ENCODE results near the gene C4BPB. TPM values are rescaled to one million over a fixed set of nuclear protein-coding genes. Genes with fewer than 3 reads are reported as not detected.
A peak's percentile ranks its signal among the peaks of the same experiment; 100 is the strongest.

Gene C4BPB
- total and polyA plus RNA-seq, 2 experiments from 2014 or later = 13.5 to 16.8 TPM

DNA sequence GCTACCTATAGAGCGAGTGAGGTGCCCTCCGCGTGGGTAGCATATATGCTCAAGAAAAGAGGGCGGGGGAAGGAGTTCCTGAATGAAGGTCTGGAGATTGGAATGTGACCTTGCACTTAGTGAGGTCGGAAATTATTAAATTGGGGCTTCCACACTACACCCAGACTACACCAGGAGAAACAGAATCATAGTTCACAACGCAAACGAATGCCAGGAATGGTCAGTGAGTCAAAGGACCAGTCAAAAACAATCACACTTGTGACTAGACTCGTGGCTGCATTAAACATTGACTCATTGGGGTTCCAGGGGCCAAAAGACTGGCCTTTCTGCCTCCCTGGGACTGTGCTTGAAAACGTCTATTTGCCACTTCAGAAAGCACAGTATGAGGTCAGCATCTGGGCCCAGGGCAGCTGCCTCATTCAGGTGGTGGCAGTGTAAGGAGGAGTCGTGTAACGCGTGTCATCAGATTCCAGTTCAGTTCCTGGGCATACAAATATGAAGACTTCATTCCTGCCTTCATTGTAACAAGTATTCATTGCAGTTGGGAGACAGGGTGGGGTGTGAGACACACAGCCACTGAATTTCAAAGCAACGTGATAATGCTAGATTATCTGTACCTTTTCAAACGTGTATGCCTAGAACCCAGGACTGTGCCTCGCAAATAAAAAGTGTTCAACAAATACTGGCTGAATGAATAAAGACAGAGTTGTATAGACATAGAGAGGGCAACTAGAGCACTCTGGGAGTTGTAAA lies 37.3 kb upstream of the C4BPB start, which contains the start of gene YOD1:
TSS of gene YOD1 (minus strand) at position 18 of the 753 bp plus-strand sequence. CDS start 178 bp downstream, outside the sequence.
- peak within 1 kb of the TSS; percentile 81 for H2AFZ ChIP-seq
- H3K79me2 ChIP-seq = peaks cover 41% of the 10 kb centered on the region
- no peaks in the 10 kb centered on the region for H3K27me3 ChIP-seq
- H3K4me1 ChIP-seq (ENCODE audit: insufficient read depth) = peaks cover 32% of the 10 kb centered on the region
- peaks cover 21% of the 10 kb centered on the region for H4K20me1 ChIP-seq (ENCODE audit: insufficient read depth, poor library complexity, severe bottlenecking)
- H3K9me2 ChIP-seq (replicated peaks; ENCODE audit: insufficient read depth) = no peaks in the 10 kb centered on the region
- H3K4me3 ChIP-seq = peak within 1 kb of the TSS; percentile 72
- peak; percentile 73 for DNase-seq (ENCODE audit: low spot score)
- peak within 1 kb of the TSS; percentile 83 for H3K4me2 ChIP-seq
- H3K27ac ChIP-seq = peak within 1 kb of the TSS; percentile 89
- no peak for TF ChIP-seq EZH2 (IDR thresholded peaks at IDR 0.05; ENCODE audit: borderline replicate concordance)
- TF ChIP-seq, protein P1, sequence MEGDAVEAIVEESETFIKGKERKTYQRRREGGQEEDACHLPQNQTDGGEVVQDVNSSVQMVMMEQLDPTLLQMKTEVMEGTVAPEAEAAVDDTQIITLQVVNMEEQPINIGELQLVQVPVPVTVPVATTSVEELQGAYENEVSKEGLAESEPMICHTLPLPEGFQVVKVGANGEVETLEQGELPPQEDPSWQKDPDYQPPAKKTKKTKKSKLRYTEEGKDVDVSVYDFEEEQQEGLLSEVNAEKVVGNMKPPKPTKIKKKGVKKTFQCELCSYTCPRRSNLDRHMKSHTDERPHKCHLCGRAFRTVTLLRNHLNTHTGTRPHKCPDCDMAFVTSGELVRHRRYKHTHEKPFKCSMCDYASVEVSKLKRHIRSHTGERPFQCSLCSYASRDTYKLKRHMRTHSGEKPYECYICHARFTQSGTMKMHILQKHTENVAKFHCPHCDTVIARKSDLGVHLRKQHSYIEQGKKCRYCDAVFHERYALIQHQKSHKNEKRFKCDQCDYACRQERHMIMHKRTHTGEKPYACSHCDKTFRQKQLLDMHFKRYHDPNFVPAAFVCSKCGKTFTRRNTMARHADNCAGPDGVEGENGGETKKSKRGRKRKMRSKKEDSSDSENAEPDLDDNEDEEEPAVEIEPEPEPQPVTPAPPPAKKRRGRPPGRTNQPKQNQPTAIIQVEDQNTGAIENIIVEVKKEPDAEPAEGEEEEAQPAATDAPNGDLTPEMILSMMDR (IDR thresholded peaks at IDR 0.05; ENCODE audit: poor library complexity) = no peak
- TF ChIP-seq EZH2phosphoT487 (IDR thresholded peaks at IDR 0.05; ENCODE audit: low read depth, severe bottlenecking, unreplicated experiment) = no peak
- no peaks in the 10 kb centered on the region for H3K36me3 ChIP-seq (replicated peaks; ENCODE audit: insufficient read depth, low read depth)
- 38% methylated on average over 15 of the region's 15 CpGs for WGBS (ENCODE audit: low lambda C conversion rate, missing lambda C conversion rate)
- no peaks in the 10 kb centered on the region for H3K9me3 ChIP-seq (ENCODE audit: low read depth)

DNA sequence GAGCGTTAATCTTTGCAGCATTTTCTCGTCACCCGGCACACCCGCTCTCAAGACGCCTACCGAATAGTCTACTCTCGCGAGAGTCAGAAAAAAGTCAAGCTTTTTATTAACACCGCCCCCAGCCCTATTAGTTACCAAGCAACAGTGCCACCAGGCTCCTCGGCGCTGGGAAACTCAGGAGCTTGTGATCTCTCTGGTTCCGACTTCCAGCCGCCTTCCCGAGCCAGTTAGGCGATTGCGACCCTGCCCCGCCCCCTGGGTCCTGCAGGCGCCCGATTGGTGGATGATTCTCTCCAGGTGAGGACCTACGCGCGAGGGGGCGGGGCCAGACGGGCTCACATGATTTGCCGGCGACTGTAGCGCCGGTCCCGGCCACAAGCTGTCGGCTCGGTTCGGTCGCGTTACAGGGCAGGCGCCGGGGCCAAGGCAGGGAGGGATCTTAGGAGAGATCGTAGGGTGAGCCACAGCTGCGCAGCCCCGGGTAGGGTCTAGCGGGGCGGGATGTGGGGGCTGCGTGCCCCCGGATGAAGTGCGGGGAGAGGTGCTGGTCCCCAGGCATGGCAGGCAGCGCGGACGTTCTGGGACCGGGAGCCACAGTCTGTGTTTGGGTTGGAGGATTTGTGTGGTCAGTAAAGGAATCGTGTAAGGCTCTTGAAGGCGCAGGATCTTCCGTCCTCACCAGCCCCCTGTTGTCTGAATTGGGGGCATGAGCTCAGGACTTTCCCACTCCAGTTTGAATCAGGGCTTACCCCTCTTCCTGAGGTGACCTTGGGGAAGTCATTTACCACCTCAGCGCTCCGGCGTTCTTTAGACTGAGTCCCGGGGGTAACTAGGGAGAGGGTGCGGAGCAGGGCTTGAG lies 35.5 kb upstream of the C4BPB start, which contains the start of gene PFKFB2:
TSS of gene PFKFB2 (plus strand) at position 365 of the 859 bp plus-strand sequence. CDS start 1,443 bp downstream, outside the sequence.
- Histone ChIP-seq H3K79me2 (peaks cover 25% of the 10 kb centered on the region), H3K9me2 (replicated peaks; ENCODE audit: insufficient read depth) (no peaks in the 10 kb centered on the region), H3K4me1 (ENCODE audit: insufficient read depth) (peaks cover 19% of the 10 kb centered on the region), H3K4me3 (peak within 1 kb of the TSS; percentile 38), H3K27ac (peak within 1 kb of the TSS; percentile 89), H2AFZ (peak within 1 kb of the TSS; percentile 58), H3K27me3 (no peaks in the 10 kb centered on the region), H4K20me1 (ENCODE audit: insufficient read depth, poor library complexity, severe bottlenecking) (peaks cover 5% of the 10 kb centered on the region), H3K4me2 (peak within 1 kb of the TSS; percentile 83), H3K36me3 (replicated peaks; ENCODE audit: insufficient read depth, low read depth) (no peaks in the 10 kb centered on the region), H3K9me3 (ENCODE audit: low read depth) (no peaks in the 10 kb centered on the region)
- WGBS (ENCODE audit: low lambda C conversion rate, missing lambda C conversion rate) = 2% methylated on average over 55 of the region's 56 CpGs
- peak; percentile 99 for DNase-seq (ENCODE audit: low spot score)
- no peak for TF ChIP-seq EZH2phosphoT487 (IDR thresholded peaks at IDR 0.05; ENCODE audit: low read depth, severe bottlenecking, unreplicated experiment)
- TF ChIP-seq, protein P1 (IDR thresholded peaks at IDR 0.05; ENCODE audit: poor library complexity) = no peak
- TF ChIP-seq EZH2 (IDR thresholded peaks at IDR 0.05; ENCODE audit: borderline replicate concordance) = no peak

DNA sequence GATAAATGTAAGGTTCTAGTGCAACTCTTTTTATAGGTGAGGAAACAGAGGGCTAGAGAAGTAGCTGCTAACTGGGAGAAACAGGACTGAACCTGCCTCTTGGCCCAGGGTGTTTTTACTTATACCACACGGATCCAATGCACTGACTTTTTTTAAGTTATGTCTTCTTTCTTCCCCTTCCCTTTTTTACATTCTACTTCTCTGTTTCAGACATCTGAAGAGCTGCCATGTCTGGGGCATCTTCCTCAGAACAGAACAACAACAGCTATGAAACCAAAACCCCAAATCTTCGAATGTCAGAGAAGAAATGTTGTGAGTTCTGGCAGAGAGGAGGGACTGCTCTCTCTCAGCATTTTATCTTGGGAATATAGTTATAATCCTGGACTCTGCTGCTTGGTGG lies 34.2 kb upstream of the C4BPB start:
- Histone ChIP-seq H3K4me2 (no peak overlapping the region), H3K79me2 (peaks cover 12% of the 10 kb centered on the region), H4K20me1 (ENCODE audit: insufficient read depth, poor library complexity, severe bottlenecking) (peaks cover 3% of the 10 kb centered on the region), H3K4me1 (ENCODE audit: insufficient read depth) (peaks cover 16% of the 10 kb centered on the region), H3K27ac (peak overlapping the region; percentile 3), H3K27me3 (no peaks in the 10 kb centered on the region), H3K9me2 (replicated peaks; ENCODE audit: insufficient read depth) (no peaks in the 10 kb centered on the region), H2AFZ (no peak overlapping the region), H3K9me3 (ENCODE audit: low read depth) (no peaks in the 10 kb centered on the region), H3K4me3 (no peak overlapping the region), H3K36me3 (replicated peaks; ENCODE audit: insufficient read depth, low read depth) (no peaks in the 10 kb centered on the region)
- WGBS (ENCODE audit: low lambda C conversion rate, missing lambda C conversion rate) = 83% methylated on average over 2 of the region's 2 CpGs
- no peak for DNase-seq (ENCODE audit: low spot score)
- TF ChIP-seq EZH2 (IDR thresholded peaks at IDR 0.05; ENCODE audit: borderline replicate concordance) = no peak
- TF ChIP-seq EZH2phosphoT487 (IDR thresholded peaks at IDR 0.05; ENCODE audit: low read depth, severe bottlenecking, unreplicated experiment) = no peak
- TF ChIP-seq, protein P1 (IDR thresholded peaks at IDR 0.05; ENCODE audit: poor library complexity) = no peak
